Activated T-helper 1 cell treated with anti-CD3 and anti-CD28 coated beads, Interleukin-12 subunit alpha, Interleukin-12 subunit beta, Interleukin-2, Interleukin-4 antibody, amounts not matched to agents 30 ng/mL and 10 ng/mL and 1 ng/mL, durations not matched to agents 14 hours and 24 hours and 36 hours (primary cell): ENCODE results near the gene C10orf67. TPM values are rescaled to one million over a fixed set of nuclear protein-coding genes. Genes with fewer than 3 reads are reported as not detected.
A peak's percentile ranks its signal among the peaks of the same experiment; 100 is the strongest.
"Not testable (repeated sequence)": the region's sequence is repeated elsewhere in the genome, so short reads cannot be mapped to it uniquely, and the experiment has no call there.

ENCODE experiments used
- DNase-seq: peaks from one replicate; pipeline ENCODE4 v3.0.0; 2021; ENCODE audit warnings: low spot score
- H3K27ac Mint-ChIP-seq: one replicate; pipeline ENCODE4 v1.8.0; 2021; ENCODE audit warnings: mild to moderate bottlenecking, mixed read lengths
- H3K27me3 Mint-ChIP-seq: one replicate; pipeline ENCODE4 v1.8.0; 2022; ENCODE audit warnings: mild to moderate bottlenecking, moderate library complexity, mixed read lengths; ENCODE audit not compliant: insufficient read depth
- H3K36me3 Mint-ChIP-seq: one replicate; pipeline ENCODE4 v1.8.0; 2021; ENCODE audit warnings: low read depth, mixed read lengths
- H3K4me1 Mint-ChIP-seq: one replicate; pipeline ENCODE4 v1.8.0; 2021; ENCODE audit warnings: low read depth, mixed read lengths
- H3K4me3 Mint-ChIP-seq: one replicate; pipeline ENCODE4 v1.8.0; 2021; ENCODE audit warnings: mild to moderate bottlenecking, moderate library complexity, mixed read lengths
- H3K9me3 Mint-ChIP-seq: one replicate; pipeline ENCODE4 v1.8.0; 2021; ENCODE audit warnings: mixed read lengths
- intact Hi-C: fragments of 100-400 bp; cut with micrococcal nuclease; formaldehyde crosslinking; loops from one replicate; pipeline ENCODE4 v1.15.1; 2024
- total RNA-seq: library from RNA; stranded (reverse); gene quantifications from 2 replicates; pipeline ENCODE4 v1.2.3, GENCODE V29; 2022

C10orf67 gene
- total RNA-seq, result 0.18 TPM in 1 of 2 replicates, not detected in the other

- Mint-ChIP-seq H3K27me3 (no peaks in the 10 kb centered on the region), H3K27ac (peak within 1 kb of the TSS; percentile 76), H3K9me3 (no peaks in the 10 kb centered on the region), H3K4me1 (peaks cover 30% of the 10 kb centered on the region), H3K4me3 (peak within 1 kb of the TSS; percentile 87), H3K36me3 (no peaks in the 10 kb centered on the region)
- DNase-seq, result no peak
- intact Hi-C loops, result loop anchor here (1.0 kb wide), 1 partner anchor 19 kb away; no protein-coding TSS in a partner anchor
Observed at GRCh38 chr10:23344241-23344841, at the start of gene C10orf67. Gene C10orf67, minus strand, starts transcription at chr10:23344797. Its CDS starts 23 bp downstream, at chr10:23344774.

GRCh38 chr10:23391821-23392220, 47.2 kb upstream of the C10orf67 start:
- Mint-ChIP-seq H3K4me3 (no peak overlapping the region), H3K27ac (peak overlapping the region; percentile 16), H3K27me3 (no peaks in the 10 kb centered on the region), H3K36me3 (no peaks in the 10 kb centered on the region), H3K4me1 (peaks cover 9% of the 10 kb centered on the region), H3K9me3 (no peaks in the 10 kb centered on the region)
- intact Hi-C loops, result loop anchor here (1.0 to 2.0 kb wide), 3 partner anchors 20 to 47 kb away; partner anchors contain the start of gene OTUD1
- DNase-seq, result no peak

- H3K4me3 Mint-ChIP-seq, result no peak overlapping the region
- H3K27me3 Mint-ChIP-seq, result no peaks in the 10 kb centered on the region
- no peaks in the 10 kb centered on the region for H3K36me3 Mint-ChIP-seq
- H3K27ac Mint-ChIP-seq, result no peak overlapping the region
- H3K9me3 Mint-ChIP-seq, result no peaks in the 10 kb centered on the region
- H3K4me1 Mint-ChIP-seq, result peaks cover 9% of the 10 kb centered on the region
- no peak for DNase-seq
- intact Hi-C loops, result no loop called here
Observed at GRCh38 chr10:23390809-23391208, 46.2 kb upstream of the C10orf67 start.

- H3K27me3 Mint-ChIP-seq, H3K9me3 Mint-ChIP-seq, H3K4me3 Mint-ChIP-seq, intact Hi-C loops, H3K27ac Mint-ChIP-seq, DNase-seq, H3K36me3 Mint-ChIP-seq, H3K4me1 Mint-ChIP-seq: not testable (repeated sequence)
Observed at GRCh38 chr10:23390408-23390807, 45.8 kb upstream of the C10orf67 start.

- H3K4me3 Mint-ChIP-seq, H3K27me3 Mint-ChIP-seq, intact Hi-C loops, H3K27ac Mint-ChIP-seq, H3K4me1 Mint-ChIP-seq, H3K9me3 Mint-ChIP-seq, H3K36me3 Mint-ChIP-seq, DNase-seq: not testable (repeated sequence)
Observed at GRCh38 chr10:23387516-23387915, 42.9 kb upstream of the C10orf67 start.

- no peaks in the 10 kb centered on the region for H3K4me1 Mint-ChIP-seq
- H3K27ac Mint-ChIP-seq, result no peak overlapping the region
- no peaks in the 10 kb centered on the region for H3K9me3 Mint-ChIP-seq
- no peaks in the 10 kb centered on the region for H3K36me3 Mint-ChIP-seq
- intact Hi-C loops, result no loop called here
- no peaks in the 10 kb centered on the region for H3K27me3 Mint-ChIP-seq
- H3K4me3 Mint-ChIP-seq, result no peak overlapping the region
- DNase-seq, result no peak
Observed at GRCh38 chr10:23386052-23386451, 41.5 kb upstream of the C10orf67 start.

DNA sequence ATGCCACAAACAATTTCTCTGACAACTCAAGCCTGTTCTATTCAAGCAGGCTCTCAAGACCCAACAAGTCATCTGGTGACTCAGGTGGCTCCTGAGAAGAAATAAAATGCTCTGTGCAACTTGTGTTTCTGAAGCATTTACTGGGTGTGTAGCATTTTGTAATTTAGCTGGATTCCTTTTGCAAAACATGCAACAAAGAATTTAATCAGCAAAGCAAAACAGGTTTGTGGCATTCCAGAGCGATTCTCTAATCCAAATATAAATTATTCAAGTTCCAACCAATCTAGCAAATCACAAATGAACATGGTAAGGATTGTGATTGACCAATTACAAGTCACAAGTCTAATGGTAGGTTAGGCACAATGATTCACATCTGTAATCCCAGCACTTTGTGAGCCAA, 39.8 kb upstream of the C10orf67 start:
- Mint-ChIP-seq H3K4me3 (no peak overlapping the region), H3K36me3 (no peaks in the 10 kb centered on the region), H3K9me3 (no peaks in the 10 kb centered on the region), H3K4me1 (no peaks in the 10 kb centered on the region), H3K27ac (no peak overlapping the region), H3K27me3 (no peaks in the 10 kb centered on the region)
- no peak for DNase-seq
- intact Hi-C loops, result no loop called here

DNA sequence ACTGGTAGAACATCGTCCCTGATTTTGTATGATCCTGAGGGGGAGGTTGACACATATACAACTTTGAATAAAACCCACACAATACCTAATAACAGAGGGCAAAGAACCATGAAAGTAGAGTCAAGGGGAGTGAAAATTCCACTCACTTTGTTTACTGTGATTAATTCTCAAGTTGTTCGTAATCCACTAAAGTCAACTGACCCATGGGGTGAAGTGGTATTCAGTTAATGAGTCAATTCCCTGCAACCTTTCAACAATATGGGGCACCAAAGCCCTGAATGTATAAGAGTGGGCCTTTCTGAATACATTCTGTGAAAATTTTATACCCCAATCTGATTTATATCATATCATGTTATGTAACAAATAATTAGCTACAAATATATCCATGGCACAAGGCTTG, 39.0 kb upstream of the C10orf67 start:
- Mint-ChIP-seq H3K36me3 (no peaks in the 10 kb centered on the region), H3K27me3 (no peaks in the 10 kb centered on the region), H3K4me3 (no peak overlapping the region), H3K9me3 (no peaks in the 10 kb centered on the region), H3K27ac (no peak overlapping the region), H3K4me1 (no peaks in the 10 kb centered on the region)
- DNase-seq, result no peak
- intact Hi-C loops, result no loop called here

- no peak for DNase-seq
- Mint-ChIP-seq H3K27me3 (no peaks in the 10 kb centered on the region), H3K27ac (no peak overlapping the region), H3K36me3 (no peaks in the 10 kb centered on the region), H3K4me1 (no peaks in the 10 kb centered on the region), H3K4me3 (no peak overlapping the region), H3K9me3 (no peaks in the 10 kb centered on the region)
- intact Hi-C loops, result no loop called here
Observed at GRCh38 chr10:23381298-23382040, 36.9 kb upstream of the C10orf67 start.

DNA sequence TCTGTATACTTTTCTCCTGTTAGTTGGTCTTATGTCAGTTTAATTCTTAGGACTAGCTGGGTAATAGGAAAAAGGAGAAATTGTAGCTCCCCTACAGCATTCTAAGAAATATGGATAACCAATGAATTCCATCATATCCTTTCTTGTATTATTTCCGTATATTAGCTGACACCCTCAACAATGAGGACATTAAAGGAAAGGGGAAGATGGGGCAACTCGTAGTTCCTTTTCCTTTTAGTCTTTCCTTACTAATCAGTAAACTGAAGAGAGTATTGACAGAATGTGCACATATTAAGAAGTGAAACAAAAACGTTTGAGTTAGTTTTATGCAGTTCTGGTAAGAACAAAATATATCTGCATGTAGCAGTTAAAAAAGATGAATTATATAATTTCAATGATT, 35.1 kb upstream of the C10orf67 start:
- intact Hi-C loops, result no loop called here
- no peaks in the 10 kb centered on the region for H3K36me3 Mint-ChIP-seq
- H3K4me3 Mint-ChIP-seq, result no peak overlapping the region
- DNase-seq, result no peak
- H3K4me1 Mint-ChIP-seq, result peaks cover 7% of the 10 kb centered on the region
- H3K27me3 Mint-ChIP-seq, result no peaks in the 10 kb centered on the region
- no peak overlapping the region for H3K27ac Mint-ChIP-seq
- H3K9me3 Mint-ChIP-seq, result no peaks in the 10 kb centered on the region

GRCh38 chr10:23376229-23376655, 31.6 kb upstream of the C10orf67 start:
- intact Hi-C loops, result no loop called here
- Mint-ChIP-seq H3K27me3 (no peaks in the 10 kb centered on the region), H3K27ac (no peak overlapping the region), H3K36me3 (peaks cover 3% of the 10 kb centered on the region), H3K9me3 (peaks cover 13% of the 10 kb centered on the region), H3K4me3 (no peak overlapping the region), H3K4me1 (peaks cover 21% of the 10 kb centered on the region)
- DNase-seq, result no peak

GRCh38 chr10:23375366-23375765, 30.8 kb upstream of the C10orf67 start:
- DNase-seq, result no peak
- H3K27me3 Mint-ChIP-seq, result no peaks in the 10 kb centered on the region
- no peak overlapping the region for H3K4me3 Mint-ChIP-seq
- intact Hi-C loops, result no loop called here
- H3K27ac Mint-ChIP-seq, result no peak overlapping the region
- peaks cover 14% of the 10 kb centered on the region for H3K9me3 Mint-ChIP-seq
- peaks cover 3% of the 10 kb centered on the region for H3K36me3 Mint-ChIP-seq
- H3K4me1 Mint-ChIP-seq, result peaks cover 24% of the 10 kb centered on the region

DNA sequence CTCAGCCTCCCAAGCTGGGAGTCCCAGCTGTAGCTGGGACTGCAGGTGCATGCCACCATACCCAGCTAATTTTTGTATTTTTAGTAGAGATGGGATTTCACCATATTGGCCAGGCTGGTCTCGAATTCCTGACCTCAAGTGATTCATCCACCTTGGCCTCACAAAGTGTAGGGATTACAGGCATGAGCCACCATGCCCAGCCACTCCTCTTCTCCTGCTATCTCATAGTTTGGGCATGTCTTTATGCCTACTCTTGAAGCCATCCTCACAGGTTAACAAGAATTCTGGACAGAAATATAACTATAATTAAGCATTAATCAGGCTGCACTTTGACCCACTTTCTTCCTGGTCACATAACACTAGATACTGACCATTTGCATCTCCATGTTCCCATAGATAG, 28.6 kb upstream of the C10orf67 start:
- intact Hi-C loops, result no loop called here
- H3K27me3 Mint-ChIP-seq, result peaks cover 2% of the 10 kb centered on the region
- H3K27ac Mint-ChIP-seq, result no peak overlapping the region
- no peak overlapping the region for H3K4me3 Mint-ChIP-seq
- H3K4me1 Mint-ChIP-seq, result peaks cover 46% of the 10 kb centered on the region
- peaks cover 7% of the 10 kb centered on the region for H3K36me3 Mint-ChIP-seq
- no peak for DNase-seq
- peaks cover 19% of the 10 kb centered on the region for H3K9me3 Mint-ChIP-seq
